HL-60 (cell line): Measurements from ENCODE around the gene EIF4G3.

Source experiments
- DNase-seq, 2 experiments: peaks; one replicate each; pipeline ENCODE4 v3.0.0-alpha.2; 2010 to 2020; ENCODE audit warnings: low read depth in 1 of 2, low spot score in 1 of 2
- H3K27ac ChIP-seq: fragments of 250-450 bp; sonication (Bioruptor Pico); replicated peaks from 2 replicates; pipeline ENCODE4 v1.5.1; 2020; ENCODE audit warnings: mild to moderate bottlenecking, moderate library complexity
- H3K27me3 ChIP-seq: fragments of 250-450 bp; sonication (Bioruptor Pico); 2 replicates; pipeline ENCODE4 v1.5.1; 2021; ENCODE audit warnings: mild to moderate bottlenecking, moderate library complexity; ENCODE audit not compliant: insufficient read depth, poor library complexity, severe bottlenecking
- H3K4me3 ChIP-seq: replicated peaks from 2 replicates; pipeline ENCODE4 v1.5.1; 2011; ENCODE audit warnings: mild to moderate bottlenecking, control low read depth, low read length; ENCODE audit not compliant: insufficient read depth
- GABPA ChIP-seq: IDR thresholded peaks from 2 replicates; pipeline ENCODE4 v1.6.1; 2012; ENCODE audit warnings: low read depth
- POLR2AphosphoS5 ChIP-seq: IDR thresholded peaks from 2 replicates; pipeline ENCODE4 v1.6.1; 2012; ENCODE audit warnings: low read depth
- SPI1 ChIP-seq: IDR thresholded peaks from 2 replicates; pipeline ENCODE4 v1.6.1; 2012; ENCODE audit warnings: low read depth, mild to moderate bottlenecking, borderline replicate concordance
- TF ChIP-seq, protein P1 (sequence below): IDR thresholded peaks from one replicate; pipeline ENCODE4 v1.5.1; 2011; ENCODE audit warnings: low read length, control low read depth, inconsistent platforms; ENCODE audit not compliant: insufficient read depth
- TF ChIP-seq, protein P2 (sequence below): IDR thresholded peaks from 2 replicates; pipeline ENCODE4 v1.6.1; 2012; ENCODE audit warnings: low read depth; ENCODE audit not compliant: insufficient replicate concordance

The EIF4G3 gene

DNA sequence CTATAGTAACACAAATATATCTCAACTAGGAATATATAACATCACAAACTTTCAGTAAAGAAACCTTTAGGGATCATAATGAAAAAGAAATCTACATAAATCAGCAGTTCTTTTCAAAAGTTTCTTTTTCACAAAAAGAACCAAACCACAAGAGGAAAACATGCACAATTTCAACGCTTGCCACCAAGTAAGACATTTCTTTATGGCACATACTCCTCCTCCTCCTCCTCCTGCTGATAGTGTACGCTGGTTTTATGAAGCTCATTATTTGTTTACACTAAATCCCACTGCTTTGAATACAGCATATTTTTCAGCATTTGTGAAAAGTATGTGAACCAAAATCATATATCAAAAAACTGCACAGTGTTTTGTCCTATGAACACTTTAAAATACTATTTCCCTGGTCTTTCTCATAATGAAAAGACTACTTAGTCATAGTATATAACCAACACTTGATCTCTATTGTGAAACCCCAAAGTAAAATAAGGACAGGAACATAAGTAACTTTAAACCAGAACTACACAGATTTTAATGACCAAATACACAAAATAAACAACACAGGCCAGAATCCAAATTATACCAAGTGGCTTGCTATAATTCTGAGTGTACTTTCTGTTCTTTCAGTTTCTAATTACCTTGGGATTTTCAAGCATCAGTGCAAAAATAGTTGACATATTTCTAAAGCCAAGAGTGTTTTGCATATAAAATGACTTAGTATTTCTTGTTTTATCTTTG lies 184.2 kb downstream of the EIF4G3 start:
- no peak for TF ChIP-seq POLR2AphosphoS5
- no peak for TF ChIP-seq GABPA
- TF ChIP-seq, protein P1, sequence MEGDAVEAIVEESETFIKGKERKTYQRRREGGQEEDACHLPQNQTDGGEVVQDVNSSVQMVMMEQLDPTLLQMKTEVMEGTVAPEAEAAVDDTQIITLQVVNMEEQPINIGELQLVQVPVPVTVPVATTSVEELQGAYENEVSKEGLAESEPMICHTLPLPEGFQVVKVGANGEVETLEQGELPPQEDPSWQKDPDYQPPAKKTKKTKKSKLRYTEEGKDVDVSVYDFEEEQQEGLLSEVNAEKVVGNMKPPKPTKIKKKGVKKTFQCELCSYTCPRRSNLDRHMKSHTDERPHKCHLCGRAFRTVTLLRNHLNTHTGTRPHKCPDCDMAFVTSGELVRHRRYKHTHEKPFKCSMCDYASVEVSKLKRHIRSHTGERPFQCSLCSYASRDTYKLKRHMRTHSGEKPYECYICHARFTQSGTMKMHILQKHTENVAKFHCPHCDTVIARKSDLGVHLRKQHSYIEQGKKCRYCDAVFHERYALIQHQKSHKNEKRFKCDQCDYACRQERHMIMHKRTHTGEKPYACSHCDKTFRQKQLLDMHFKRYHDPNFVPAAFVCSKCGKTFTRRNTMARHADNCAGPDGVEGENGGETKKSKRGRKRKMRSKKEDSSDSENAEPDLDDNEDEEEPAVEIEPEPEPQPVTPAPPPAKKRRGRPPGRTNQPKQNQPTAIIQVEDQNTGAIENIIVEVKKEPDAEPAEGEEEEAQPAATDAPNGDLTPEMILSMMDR, result no peak
- TF ChIP-seq, protein P2, sequence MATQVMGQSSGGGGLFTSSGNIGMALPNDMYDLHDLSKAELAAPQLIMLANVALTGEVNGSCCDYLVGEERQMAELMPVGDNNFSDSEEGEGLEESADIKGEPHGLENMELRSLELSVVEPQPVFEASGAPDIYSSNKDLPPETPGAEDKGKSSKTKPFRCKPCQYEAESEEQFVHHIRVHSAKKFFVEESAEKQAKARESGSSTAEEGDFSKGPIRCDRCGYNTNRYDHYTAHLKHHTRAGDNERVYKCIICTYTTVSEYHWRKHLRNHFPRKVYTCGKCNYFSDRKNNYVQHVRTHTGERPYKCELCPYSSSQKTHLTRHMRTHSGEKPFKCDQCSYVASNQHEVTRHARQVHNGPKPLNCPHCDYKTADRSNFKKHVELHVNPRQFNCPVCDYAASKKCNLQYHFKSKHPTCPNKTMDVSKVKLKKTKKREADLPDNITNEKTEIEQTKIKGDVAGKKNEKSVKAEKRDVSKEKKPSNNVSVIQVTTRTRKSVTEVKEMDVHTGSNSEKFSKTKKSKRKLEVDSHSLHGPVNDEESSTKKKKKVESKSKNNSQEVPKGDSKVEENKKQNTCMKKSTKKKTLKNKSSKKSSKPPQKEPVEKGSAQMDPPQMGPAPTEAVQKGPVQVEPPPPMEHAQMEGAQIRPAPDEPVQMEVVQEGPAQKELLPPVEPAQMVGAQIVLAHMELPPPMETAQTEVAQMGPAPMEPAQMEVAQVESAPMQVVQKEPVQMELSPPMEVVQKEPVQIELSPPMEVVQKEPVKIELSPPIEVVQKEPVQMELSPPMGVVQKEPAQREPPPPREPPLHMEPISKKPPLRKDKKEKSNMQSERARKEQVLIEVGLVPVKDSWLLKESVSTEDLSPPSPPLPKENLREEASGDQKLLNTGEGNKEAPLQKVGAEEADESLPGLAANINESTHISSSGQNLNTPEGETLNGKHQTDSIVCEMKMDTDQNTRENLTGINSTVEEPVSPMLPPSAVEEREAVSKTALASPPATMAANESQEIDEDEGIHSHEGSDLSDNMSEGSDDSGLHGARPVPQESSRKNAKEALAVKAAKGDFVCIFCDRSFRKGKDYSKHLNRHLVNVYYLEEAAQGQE, result no peak
- no peak for TF ChIP-seq SPI1
- no peak for DNase-seq
- Histone ChIP-seq H3K27ac (no peak overlapping the region), H3K27me3 (no peaks in the 10 kb centered on the region), H3K4me3 (no peak overlapping the region)

- no peak for DNase-seq
- H3K27me3 ChIP-seq, result no peaks in the 10 kb centered on the region
- H3K4me3 ChIP-seq, result no peak overlapping the region
- H3K27ac ChIP-seq, result no peak overlapping the region
- no peak for TF ChIP-seq POLR2AphosphoS5
- TF ChIP-seq GABPA, result no peak
- TF ChIP-seq, protein P2, result no peak
These were observed 187.8 kb downstream of the EIF4G3 start for GRCh38 chr1:20988943-20989342.

- DNase-seq, result no peak
These were observed 188.6 kb downstream of the EIF4G3 start for GRCh38 chr1:20987831-20988825.

More at GRCh38 chr1:20987831-20988825, 188.6 kb downstream of the EIF4G3 start:
- H3K27me3 ChIP-seq, result no peaks in the 10 kb centered on the region
- H3K27ac ChIP-seq, result no peak overlapping the region
- TF ChIP-seq SPI1, result no peak
- TF ChIP-seq POLR2AphosphoS5, result no peak
- TF ChIP-seq, protein P1, result no peak
- no peak for TF ChIP-seq GABPA
- TF ChIP-seq, protein P2, result no peak
- H3K4me3 ChIP-seq, result no peak overlapping the region
